ENCODE measurements around the gene ARHGEF19. TPM values are rescaled to one million over a fixed set of nuclear protein-coding genes. Genes with fewer than 3 reads are reported as not detected.

The ARHGEF19 gene
- total RNA-seq (2014; rRNA removed; shearing (Covaris generic)) (8.6 and 12.1 TPM in 2 replicates), polyA plus RNA-seq (2016; fragmentation: Nextera tagmentation; extraction: Ambion mirVana) (13.3 and 14.2 TPM in 2 replicates)

DNA sequence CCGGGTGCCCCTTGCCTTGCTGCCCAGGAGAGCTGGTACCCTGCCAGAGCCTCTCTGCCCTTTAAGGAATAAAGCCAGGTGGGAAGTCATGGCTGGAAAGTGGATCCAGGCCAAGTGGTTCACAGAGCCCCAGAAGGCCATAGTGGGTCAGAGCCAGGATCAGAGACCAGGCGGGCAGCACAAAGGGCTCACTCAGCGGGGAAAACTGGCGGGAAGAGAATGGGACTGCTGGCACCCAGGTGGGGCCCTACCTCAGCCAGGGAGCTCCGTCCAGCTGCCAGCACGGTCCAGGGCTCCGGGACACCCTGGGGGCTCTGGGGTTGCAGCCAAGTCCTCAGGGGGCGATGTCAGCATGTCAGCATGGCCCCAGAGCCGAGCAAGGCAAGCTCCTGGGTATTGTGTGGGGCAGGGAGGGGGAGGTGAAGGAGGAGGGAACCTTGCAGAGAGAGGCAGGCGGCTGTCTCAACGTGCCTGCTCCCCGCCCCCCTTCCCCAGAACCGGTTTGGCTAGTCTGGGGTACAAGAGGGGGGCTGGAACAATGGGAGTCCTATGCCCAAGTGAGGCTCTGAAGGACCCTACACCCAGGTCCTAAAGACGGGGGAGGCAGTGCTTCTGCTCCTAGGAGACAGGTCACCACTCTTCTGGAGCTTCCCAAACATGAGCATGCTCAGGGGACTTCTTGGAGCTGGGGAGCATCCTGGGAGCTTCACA, at the start of gene ARHGEF19:
TSS of gene ARHGEF19 (minus strand) at position 402 of the 711 bp plus-strand sequence. CDS start 3,598 bp downstream, outside the sequence.
- Histone ChIP-seq H3K27ac (no peak within 1 kb of the TSS), H4K20me1 (ENCODE audit: insufficient read depth) (no peaks in the 10 kb centered on the region), H3K9me2 (ENCODE audit: insufficient read depth) (no peaks in the 10 kb centered on the region), H3K4me3 (no peak within 1 kb of the TSS), H3K27me3 (replicated peaks; ENCODE audit: insufficient read depth) (no peaks in the 10 kb centered on the region), H3F3A (ENCODE audit: insufficient read depth) (peaks cover 5% of the 10 kb centered on the region; the same call in 1 of the 2 replicates), H3K79me2 (ENCODE audit: insufficient read depth) (no peaks in the 10 kb centered on the region), H3K36me3 (ENCODE audit: low read depth) (no peaks in the 10 kb centered on the region), H3K4me2 (ENCODE audit: unreplicated experiment) (no peak within 1 kb of the TSS), H2AFZ (no peak within 1 kb of the TSS), H3K4me1 (ENCODE audit: insufficient read depth) (no peaks in the 10 kb centered on the region), H3K9me3 (ENCODE audit: low read depth) (no peaks in the 10 kb centered on the region), H3K9ac (no peak within 1 kb of the TSS)
- in situ Hi-C loops (cut with MboI), result no loop called here
- no peak for DNase-seq
- 26 to 33% methylated on average over 11 to 14 of the region's 14 CpGs for WGBS, 2 experiments (ENCODE audit: low coverage in 1 of 2, low lambda C conversion rate in 2 of 2, missing lambda C conversion rate in 2 of 2)
- TF ChIP-seq EZH2phosphoT487 (IDR thresholded peaks at IDR 0.05; ENCODE audit: insufficient read depth, low read depth), result no peak
- TF ChIP-seq EZH2 (IDR thresholded peaks at IDR 0.05; ENCODE audit: insufficient read depth, poor library complexity, severe bottlenecking), result no peak

DNA sequence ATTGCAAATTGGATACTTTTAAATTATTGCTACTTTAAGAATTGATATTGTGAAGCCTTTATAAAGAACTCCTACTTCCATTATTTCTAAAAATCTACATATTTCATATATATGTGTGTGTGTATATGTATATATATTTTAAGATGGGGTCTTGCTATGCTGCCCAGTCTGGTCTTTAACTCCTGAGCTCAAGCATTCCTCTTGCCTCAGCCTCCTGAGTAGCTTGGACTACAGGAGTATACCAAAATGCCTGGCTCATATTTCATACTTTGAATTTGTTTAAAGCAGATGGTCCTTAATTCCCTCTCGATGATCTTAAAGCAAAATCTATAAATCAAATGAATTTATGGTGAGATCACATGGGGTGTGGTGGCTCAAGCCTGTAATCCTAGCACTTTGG, 49.6 kb upstream of the ARHGEF19 start:
- Histone ChIP-seq H3K4me3 (no peak overlapping the region), H3K4me1 (ENCODE audit: insufficient read depth) (peaks cover 30% of the 10 kb centered on the region), H3K4me2 (ENCODE audit: unreplicated experiment) (no peak overlapping the region), H3K9me2 (ENCODE audit: insufficient read depth) (no peaks in the 10 kb centered on the region), H2AFZ (no peak overlapping the region), H3F3A (ENCODE audit: insufficient read depth) (peaks cover 19% of the 10 kb centered on the region), H3K9ac (no peak overlapping the region), H4K20me1 (ENCODE audit: insufficient read depth) (no peaks in the 10 kb centered on the region), H3K79me2 (ENCODE audit: insufficient read depth) (peaks cover 75% of the 10 kb centered on the region), H3K9me3 (ENCODE audit: low read depth) (no peaks in the 10 kb centered on the region), H3K27ac (no peak overlapping the region), H3K27me3 (replicated peaks; ENCODE audit: insufficient read depth) (no peaks in the 10 kb centered on the region), H3K36me3 (ENCODE audit: low read depth) (no peaks in the 10 kb centered on the region)
- no peak for DNase-seq
- WGBS, 2 experiments (ENCODE audit: low coverage in 1 of 2, low lambda C conversion rate in 2 of 2, missing lambda C conversion rate in 2 of 2), result 8 to 11% methylated on average over 1 of the region's 1 CpG
- in situ Hi-C loops (cut with MboI), result no loop called here
- no peak for TF ChIP-seq EZH2phosphoT487 (IDR thresholded peaks at IDR 0.05; ENCODE audit: insufficient read depth, low read depth)
- no peak for TF ChIP-seq EZH2 (IDR thresholded peaks at IDR 0.05; ENCODE audit: insufficient read depth, poor library complexity, severe bottlenecking)

DNA sequence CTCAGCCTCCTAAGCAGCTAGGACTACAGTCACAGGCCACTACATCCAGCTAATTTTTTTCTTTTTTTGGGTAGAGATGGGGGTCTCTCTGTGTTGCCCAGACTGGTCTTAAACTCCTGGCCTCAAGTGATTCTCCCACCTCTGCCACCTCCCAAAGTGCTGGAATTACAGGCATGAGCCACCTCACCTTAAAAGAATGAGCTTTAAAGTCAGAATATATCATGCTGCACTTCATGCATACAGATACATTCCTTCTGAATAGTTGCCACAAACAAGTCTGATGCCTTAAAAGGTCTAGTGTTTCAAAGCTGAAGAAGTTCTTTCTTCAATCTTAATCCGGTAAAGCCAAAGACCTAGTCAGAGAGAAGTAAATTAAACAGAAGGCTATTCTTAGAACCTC, 48.4 kb upstream of the ARHGEF19 start:
- no peaks in the 10 kb centered on the region for H3K9me2 ChIP-seq (ENCODE audit: insufficient read depth)
- H3K27me3 ChIP-seq (replicated peaks; ENCODE audit: insufficient read depth), result no peaks in the 10 kb centered on the region
- H3K4me3 ChIP-seq, result no peak overlapping the region
- H3K4me2 ChIP-seq (ENCODE audit: unreplicated experiment), result peak overlapping the region; percentile 69
- H2AFZ ChIP-seq, result no peak overlapping the region
- H3K79me2 ChIP-seq (ENCODE audit: insufficient read depth), result peaks cover 69% of the 10 kb centered on the region
- no peaks in the 10 kb centered on the region for H3K9me3 ChIP-seq (ENCODE audit: low read depth)
- peak; percentile 57 for DNase-seq
- H3K27ac ChIP-seq, result peak overlapping the region; percentile 49
- no peaks in the 10 kb centered on the region for H4K20me1 ChIP-seq (ENCODE audit: insufficient read depth)
- TF ChIP-seq EZH2phosphoT487 (IDR thresholded peaks at IDR 0.05; ENCODE audit: insufficient read depth, low read depth) (no peak), EZH2 (IDR thresholded peaks at IDR 0.05; ENCODE audit: insufficient read depth, poor library complexity, severe bottlenecking) (no peak)
- in situ Hi-C loops (cut with MboI), result no loop called here
- H3K4me1 ChIP-seq (ENCODE audit: insufficient read depth), result peaks cover 18% of the 10 kb centered on the region
- no peaks in the 10 kb centered on the region for H3K36me3 ChIP-seq (ENCODE audit: low read depth)
- H3K9ac ChIP-seq, result peak overlapping the region; percentile 3; the same call in 1 of the 2 replicates
- WGBS, 2 experiments (ENCODE audit: low coverage in 1 of 2, low lambda C conversion rate in 2 of 2, missing lambda C conversion rate in 2 of 2), result 16 to 19% methylated on average over 1 of the region's 1 CpG
- peaks cover 25% of the 10 kb centered on the region for H3F3A ChIP-seq (ENCODE audit: insufficient read depth)

DNA sequence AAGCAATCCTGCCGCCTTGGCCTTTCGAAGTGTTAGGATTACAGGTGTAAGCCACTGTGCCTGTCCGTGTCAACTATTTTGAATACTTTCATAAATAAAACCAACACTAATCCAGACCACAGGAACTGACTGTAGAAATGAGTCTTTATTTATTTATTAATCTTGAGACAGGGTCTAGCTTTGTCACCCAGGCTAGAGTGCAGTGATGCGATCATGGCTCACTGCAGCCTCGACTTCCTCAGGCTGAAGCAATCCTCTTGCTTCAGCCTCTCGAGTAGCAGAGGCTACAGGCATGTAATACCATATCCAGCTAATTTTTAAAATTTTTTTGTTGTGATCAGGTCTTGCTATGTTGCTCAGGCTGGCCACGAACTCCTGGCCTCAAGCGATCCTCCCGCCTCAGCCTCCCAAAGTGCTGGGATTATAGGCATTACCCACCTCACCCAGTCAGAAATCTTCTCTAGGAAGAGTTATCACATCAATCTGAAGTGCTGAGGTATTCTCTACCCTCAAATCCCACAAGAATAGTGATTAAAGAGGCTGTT, 46.2 kb upstream of the ARHGEF19 start:
- no peak for DNase-seq
- Histone ChIP-seq H3K27me3 (replicated peaks; ENCODE audit: insufficient read depth) (no peaks in the 10 kb centered on the region), H4K20me1 (ENCODE audit: insufficient read depth) (no peaks in the 10 kb centered on the region), H3K4me1 (ENCODE audit: insufficient read depth) (peaks cover 28% of the 10 kb centered on the region), H3F3A (ENCODE audit: insufficient read depth) (peaks cover 34% of the 10 kb centered on the region), H3K36me3 (ENCODE audit: low read depth) (peaks cover 6% of the 10 kb centered on the region; the same call in 1 of the 2 replicates), H3K4me3 (no peak overlapping the region), H3K9ac (no peak overlapping the region), H3K9me3 (ENCODE audit: low read depth) (no peaks in the 10 kb centered on the region), H3K4me2 (ENCODE audit: unreplicated experiment) (no peak overlapping the region), H2AFZ (no peak overlapping the region), H3K27ac (no peak overlapping the region), H3K9me2 (ENCODE audit: insufficient read depth) (no peaks in the 10 kb centered on the region), H3K79me2 (ENCODE audit: insufficient read depth) (peaks cover 47% of the 10 kb centered on the region)
- TF ChIP-seq EZH2phosphoT487 (IDR thresholded peaks at IDR 0.05; ENCODE audit: insufficient read depth, low read depth), result no peak
- whole genome bisulfite sequencing, 2 experiments (ENCODE audit: low coverage in 1 of 2, low lambda C conversion rate in 2 of 2, missing lambda C conversion rate in 2 of 2), result 67 to 68% methylated on average over 9 of the region's 9 CpGs
- in situ Hi-C loops (cut with MboI), result no loop called here

Data from GM23248 (cell line).